PC-9 (cell line): ENCODE data around the gene COQ9. TPM values are rescaled to one million over a fixed set of nuclear protein-coding genes. Genes with fewer than 3 reads are reported as not detected.

Experiments used
- BruUV-seq: library from RNA; stranded (reverse); fragments of 400-500 nt; replicated peaks from 2 replicates; lab custom pipeline; 2021; lab: Mats Ljungman, UMichigan
- CTCF ChIA-PET: fragments of 300-600 bp; sonication (Branson Sonifier 250); formaldehyde crosslinking; loops from one replicate; lab custom pipeline; 2022; ENCODE audit warnings: antibody characterized with exemption; lab: Charles Lee
- POLR2A ChIA-PET: fragments of 300-600 bp; sonication (Branson Sonifier 250); formaldehyde crosslinking; loops from one replicate; lab custom pipeline; 2022; ENCODE audit warnings: antibody characterized with exemption; ENCODE audit not compliant: unreplicated experiment; lab: Charles Lee
- DNase-seq, 2 experiments: peaks; one replicate each; pipeline versions ENCODE4 v3.0.0 to v3.0.0-alpha.2; 2015 to 2022; ENCODE audit warnings: mixed read lengths in 1 of 2
- H2AFZ ChIP-seq: fragments of 200-600 bp; sonication (generic); 2 replicates; pipeline ENCODE4 v1.8.1; 2017; ENCODE audit warnings: antibody characterized with exemption
- H3F3A ChIP-seq: fragments of 200-600 bp; sonication (generic); 2 replicates; pipeline ENCODE4 v1.8.1; 2017; ENCODE audit warnings: antibody characterized with exemption, mild to moderate bottlenecking, low read depth; ENCODE audit not compliant: insufficient read depth
- H3K27ac ChIP-seq: fragments of 200-600 bp; sonication (generic); 2 replicates; pipeline ENCODE4 v1.6.1; 2016; ENCODE audit warnings: mixed run types
- H3K27me3 ChIP-seq: fragments of 200-600 bp; sonication (generic); 2 replicates; pipeline ENCODE4 v1.6.1; 2016; ENCODE audit warnings: low read depth, mixed run types; ENCODE audit not compliant: insufficient read depth
- H3K36me3 ChIP-seq: fragments of 200-600 bp; sonication (generic); 2 replicates; pipeline ENCODE4 v1.6.1; 2016; ENCODE audit warnings: low read depth, mixed run types
- H3K4me1 ChIP-seq: fragments of 200-600 bp; sonication (generic); replicated peaks from 2 replicates; pipeline ENCODE4 v1.6.1; 2016; ENCODE audit warnings: mixed run types; ENCODE audit not compliant: insufficient read depth
- H3K4me2 ChIP-seq: fragments of 200-600 bp; sonication (generic); 2 replicates; pipeline ENCODE4 v1.6.1; 2017; ENCODE audit warnings: mixed run types
- H3K4me3 ChIP-seq: fragments of 200-600 bp; sonication (generic); 2 replicates; pipeline ENCODE4 v1.6.1; 2016; ENCODE audit warnings: mixed run types
- H3K79me2 ChIP-seq: fragments of 200-600 bp; sonication (generic); 2 replicates; pipeline ENCODE4 v1.6.1; 2017; ENCODE audit warnings: low read depth, mixed run types
- H3K9me2 ChIP-seq: fragments of 200-600 bp; sonication (generic); 2 replicates; pipeline ENCODE4 v1.8.1; 2017; ENCODE audit warnings: mild to moderate bottlenecking; ENCODE audit not compliant: insufficient read depth
- H3K9me3 ChIP-seq: fragments of 200-600 bp; sonication (generic); 2 replicates; pipeline ENCODE4 v1.8.1; 2016; ENCODE audit warnings: low read depth; ENCODE audit not compliant: insufficient read depth
- H4K20me1 ChIP-seq: fragments of 200-600 bp; sonication (generic); 2 replicates; pipeline ENCODE4 v1.8.1; 2017; ENCODE audit not compliant: insufficient read depth
- EZH2 ChIP-seq: fragments of 200-600 bp; sonication (generic); IDR thresholded peaks from 2 replicates; pipeline ENCODE4 v1.8.0; 2017; ENCODE audit warnings: antibody characterized with exemption, low read depth
- intact Hi-C: fragments of 100-400 bp; cut with micrococcal nuclease; formaldehyde crosslinking; loops from one replicate; pipeline ENCODE4 v1.10.0; 2022; ENCODE audit not compliant: unreplicated experiment
- total RNA-seq: library from RNA; stranded (reverse); gene quantifications from 2 replicates; pipeline ENCODE4 v1.2.3, GENCODE V29; 2021
- TF ChIP-seq, protein P1 (sequence below): fragments of 200-600 bp; sonication (generic); conservative IDR thresholded peaks from 2 replicates; pipeline ENCODE4 v1.6.1; 2017; ENCODE audit warnings: mixed run types, antibody characterized with exemption, mild to moderate bottlenecking, moderate library complexity

The COQ9 gene
- total RNA-seq, 1 experiment from 2014 or later, result 58.3 TPM

DNA sequence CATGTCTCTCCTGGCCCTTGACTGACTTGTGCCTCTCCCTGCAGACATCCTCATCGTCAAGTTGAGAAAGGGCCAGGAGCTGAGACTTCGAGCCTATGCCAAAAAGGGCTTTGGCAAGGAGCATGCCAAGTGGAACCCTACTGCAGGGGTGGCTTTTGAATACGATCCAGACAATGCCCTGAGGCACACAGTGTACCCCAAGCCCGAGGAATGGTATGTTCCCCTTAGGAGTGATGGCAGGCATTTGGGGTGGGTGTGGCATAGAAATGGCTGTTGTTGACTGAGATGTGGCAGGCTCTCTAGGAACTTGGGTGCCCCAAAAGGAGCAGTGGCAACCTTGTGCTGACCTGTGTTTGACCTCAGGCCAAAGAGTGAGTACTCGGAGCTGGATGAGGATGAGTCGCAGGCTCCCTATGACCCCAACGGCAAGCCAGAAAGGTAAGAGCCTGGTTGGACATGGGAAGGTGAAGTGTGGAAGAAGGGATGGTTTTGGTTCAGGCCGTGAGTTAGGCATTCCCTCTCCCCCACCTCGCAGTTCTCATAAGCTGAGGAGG is 22.7 kb downstream of the COQ9 start:
- Histone ChIP-seq H3K36me3 (peaks cover 14% of the 10 kb centered on the region; the same call in 1 of the 2 replicates), H3K27me3 (no peaks in the 10 kb centered on the region), H3K4me3 (no peak overlapping the region), H3F3A (no peaks in the 10 kb centered on the region), H3K79me2 (no peaks in the 10 kb centered on the region), H4K20me1 (0 out of 2 replicates have a peak, but pooled peaks cover 2% of the 10 kb centered on the region), H2AFZ (no peak overlapping the region), H3K9me2 (no peaks in the 10 kb centered on the region), H3K4me2 (no peak overlapping the region), H3K4me1 (no peaks in the 10 kb centered on the region), H3K9me3 (no peaks in the 10 kb centered on the region), H3K27ac (no peak overlapping the region)
- CTCF ChIA-PET, result no interaction called here
- no peak for TF ChIP-seq EZH2
- TF ChIP-seq, protein P1, sequence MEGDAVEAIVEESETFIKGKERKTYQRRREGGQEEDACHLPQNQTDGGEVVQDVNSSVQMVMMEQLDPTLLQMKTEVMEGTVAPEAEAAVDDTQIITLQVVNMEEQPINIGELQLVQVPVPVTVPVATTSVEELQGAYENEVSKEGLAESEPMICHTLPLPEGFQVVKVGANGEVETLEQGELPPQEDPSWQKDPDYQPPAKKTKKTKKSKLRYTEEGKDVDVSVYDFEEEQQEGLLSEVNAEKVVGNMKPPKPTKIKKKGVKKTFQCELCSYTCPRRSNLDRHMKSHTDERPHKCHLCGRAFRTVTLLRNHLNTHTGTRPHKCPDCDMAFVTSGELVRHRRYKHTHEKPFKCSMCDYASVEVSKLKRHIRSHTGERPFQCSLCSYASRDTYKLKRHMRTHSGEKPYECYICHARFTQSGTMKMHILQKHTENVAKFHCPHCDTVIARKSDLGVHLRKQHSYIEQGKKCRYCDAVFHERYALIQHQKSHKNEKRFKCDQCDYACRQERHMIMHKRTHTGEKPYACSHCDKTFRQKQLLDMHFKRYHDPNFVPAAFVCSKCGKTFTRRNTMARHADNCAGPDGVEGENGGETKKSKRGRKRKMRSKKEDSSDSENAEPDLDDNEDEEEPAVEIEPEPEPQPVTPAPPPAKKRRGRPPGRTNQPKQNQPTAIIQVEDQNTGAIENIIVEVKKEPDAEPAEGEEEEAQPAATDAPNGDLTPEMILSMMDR, result no peak
- no peak for DNase-seq
- intact Hi-C loops, result no loop called here
- no TSS peak for BruUV-seq
- POLR2A ChIA-PET, result no interaction called here

DNA sequence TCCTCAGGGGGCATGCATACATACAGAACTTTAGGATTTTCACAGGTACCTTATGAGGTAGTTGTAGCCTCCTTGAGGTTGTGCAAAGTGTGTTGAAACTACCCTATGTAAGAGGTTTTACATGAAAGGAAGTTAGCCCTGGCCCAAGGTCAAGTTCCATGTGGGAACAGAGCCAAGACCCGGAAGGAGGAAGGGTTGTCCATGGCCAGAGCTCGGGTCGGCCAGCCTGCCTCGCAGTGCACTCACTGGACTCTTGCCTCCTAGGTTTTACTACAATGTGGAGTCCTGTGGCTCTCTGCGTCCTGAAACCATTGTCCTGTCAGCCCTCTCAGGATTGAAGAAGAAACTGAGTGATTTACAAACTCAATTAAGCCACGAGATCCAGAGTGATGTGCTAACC is 23.4 kb downstream of the COQ9 start:
- DNase-seq, result no peak

DNA sequence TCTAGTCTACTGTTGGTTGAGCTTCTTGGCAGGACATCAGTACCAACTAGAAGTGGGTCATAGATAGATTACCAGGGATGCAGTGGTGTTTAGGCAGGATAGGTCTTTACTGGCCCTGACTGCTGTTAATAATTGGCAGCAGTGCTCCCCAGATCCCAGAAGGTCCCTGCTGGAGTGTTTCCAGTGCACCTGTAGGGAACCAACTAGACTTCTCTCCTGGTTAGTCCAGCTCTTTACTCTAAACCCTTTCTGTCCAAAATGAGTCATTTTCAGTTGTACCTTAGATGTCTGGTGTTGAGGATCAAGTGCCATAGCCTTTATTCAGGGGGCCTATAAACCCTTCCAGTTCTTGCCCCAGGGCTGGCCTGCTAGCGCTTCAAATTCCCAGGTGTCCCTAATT is 23.9 kb downstream of the COQ9 start:
- Histone ChIP-seq H3K79me2 (no peaks in the 10 kb centered on the region), H3K27me3 (no peaks in the 10 kb centered on the region), H3K36me3 (peaks cover 12% of the 10 kb centered on the region; the same call in 1 of the 2 replicates), H2AFZ (no peak overlapping the region), H3F3A (no peaks in the 10 kb centered on the region), H3K9me2 (no peaks in the 10 kb centered on the region), H4K20me1 (no peaks in the 10 kb centered on the region), H3K4me1 (no peaks in the 10 kb centered on the region), H3K27ac (no peak overlapping the region), H3K4me2 (no peak overlapping the region), H3K4me3 (no peak overlapping the region), H3K9me3 (no peaks in the 10 kb centered on the region)
- TF ChIP-seq, protein P1, result no peak
- TF ChIP-seq EZH2, result no peak
- CTCF ChIA-PET, result no interaction called here
- intact Hi-C loops, result no loop called here
- BruUV-seq, result no TSS peak
- POLR2A ChIA-PET, result no interaction called here
- DNase-seq, result no peak

More for the DNA sequence above, 23.4 kb downstream of the COQ9 start:
- Histone ChIP-seq H4K20me1 (no peaks in the 10 kb centered on the region), H3K36me3 (peaks cover 12% of the 10 kb centered on the region; the same call in 1 of the 2 replicates), H3K27ac (no peak overlapping the region), H3K4me1 (no peaks in the 10 kb centered on the region), H3K27me3 (no peaks in the 10 kb centered on the region), H3K9me2 (no peaks in the 10 kb centered on the region), H3K79me2 (no peaks in the 10 kb centered on the region), H2AFZ (no peak overlapping the region), H3K4me3 (no peak overlapping the region), H3F3A (no peaks in the 10 kb centered on the region), H3K4me2 (no peak overlapping the region), H3K9me3 (no peaks in the 10 kb centered on the region)
- BruUV-seq, result no TSS peak
- ChIA-PET POLR2A (no interaction called here), CTCF (no interaction called here)
- intact Hi-C loops, result no loop called here
- TF ChIP-seq EZH2, result no peak
- TF ChIP-seq, protein P1, result no peak
